Stimulated activated naive CD4-positive, alpha-beta T cell (primary cell): ENCODE measurements around the gene OGG1.

Source experiments
- DNase-seq, 6 experiments: peaks; one replicate each; lab custom pipeline; 2025; lab: John Stamatoyannopoulos, UW

OGG1 gene

GRCh38 chr3:9749645-9750555, at the start of gene OGG1:
OGG1 (plus strand) TSS chr3:9749952; CDS start chr3:9750287, 335 bp downstream.
- peak; percentile 91 to 94 (median 92) for DNase-seq

DNA sequence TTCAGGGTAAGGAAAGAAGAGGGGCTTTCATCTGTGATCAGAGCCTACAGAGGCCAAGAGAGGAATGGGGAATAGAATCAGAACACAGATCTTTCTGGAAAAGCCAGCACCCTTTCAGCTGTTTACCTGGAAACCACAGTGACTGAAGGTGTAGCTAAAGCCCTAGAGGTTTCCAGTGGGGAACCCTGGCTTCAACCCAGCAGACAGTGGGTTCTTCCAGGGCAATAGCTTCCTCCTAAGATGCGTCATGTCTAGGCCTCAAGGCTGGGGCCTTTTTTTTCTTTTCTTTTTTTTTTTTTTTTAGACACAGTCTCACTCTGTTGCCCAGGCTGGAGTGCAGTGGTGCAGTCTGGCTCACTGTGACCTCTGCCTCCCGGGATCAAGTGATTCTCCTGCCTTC, 49.2 kb upstream of the OGG1 start:
- no peak for DNase-seq

DNA sequence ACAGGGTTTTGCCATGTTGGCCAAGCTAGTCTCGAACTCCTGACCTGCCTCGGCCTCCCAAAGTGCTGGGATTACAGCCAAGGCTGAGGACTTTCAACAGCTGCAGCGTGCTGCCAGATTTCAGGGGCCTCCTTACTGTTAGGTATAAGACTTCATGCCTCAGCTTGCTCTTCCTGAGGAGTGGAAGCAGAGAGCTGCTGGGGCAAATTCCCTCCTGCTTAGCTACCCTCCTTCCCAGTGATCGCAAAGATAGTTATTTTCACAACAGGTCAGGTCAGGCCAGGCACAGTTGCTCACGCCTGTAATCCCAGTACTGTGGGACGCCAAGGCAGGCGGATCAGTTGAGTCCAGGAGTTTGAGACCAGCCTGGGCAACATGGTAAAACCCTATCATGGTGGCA, 48.7 kb upstream of the OGG1 start:
- no peak for DNase-seq

- DNase-seq = no peak
Observed at GRCh38 chr3:9701711-9702110, 48.0 kb upstream of the OGG1 start.

DNA sequence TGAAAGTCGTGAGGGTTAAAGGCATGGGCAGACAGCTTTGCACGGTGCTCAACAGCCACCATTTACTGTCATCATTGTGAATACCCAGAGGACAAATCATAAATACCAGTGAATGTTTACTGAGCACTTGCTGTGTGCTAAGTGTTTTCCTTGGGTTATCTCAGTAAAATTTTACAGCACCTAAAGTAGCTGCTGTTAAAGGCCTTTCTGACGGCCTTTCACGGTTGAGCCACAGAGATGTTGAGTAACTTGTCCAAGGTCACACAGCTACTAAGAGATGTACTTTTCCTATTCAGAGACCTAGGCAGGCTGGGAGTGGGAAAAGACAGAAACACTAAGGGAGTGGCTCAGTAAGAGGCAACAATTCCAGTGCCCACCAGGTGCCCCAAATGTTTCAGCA, 46.5 kb upstream of the OGG1 start:
- DNase-seq = no peak

DNA sequence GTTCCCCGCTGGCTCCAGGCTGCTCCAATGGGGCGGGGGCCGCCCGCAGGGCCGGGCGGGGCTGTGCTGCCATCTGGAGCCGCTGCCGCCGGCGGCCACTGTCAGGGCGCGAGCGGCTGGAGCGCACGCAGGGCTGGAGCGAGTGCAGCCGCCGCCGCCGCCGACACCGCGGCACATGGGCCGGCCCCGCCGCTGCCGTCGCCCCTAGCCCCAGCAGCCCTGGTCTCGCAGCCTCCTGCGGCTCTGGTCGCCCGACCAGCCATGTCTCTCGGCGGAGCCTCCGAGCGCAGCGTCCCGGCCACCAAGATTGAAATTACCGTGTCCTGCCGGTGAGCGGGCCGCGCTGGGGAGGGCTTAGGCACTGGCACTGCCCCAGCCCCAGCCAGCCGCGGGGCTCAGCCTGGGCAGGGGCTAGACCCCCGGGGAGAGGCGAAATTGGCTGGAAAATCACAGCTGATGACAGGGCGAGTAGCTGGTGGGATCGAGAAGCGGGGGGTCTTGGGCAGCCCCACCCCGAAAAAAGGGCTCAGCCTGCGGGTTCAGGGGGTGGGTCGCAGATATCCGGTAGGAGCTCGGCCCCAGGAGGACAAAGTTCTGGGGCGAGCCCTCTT, 45.9 kb upstream of the OGG1 start, which contains the start of gene CPNE9:
CPNE9 (plus strand) TSS at position 98 of the 611 bp plus-strand sequence; CDS start at position 262, 164 bp downstream.
- no peak for DNase-seq

DNA sequence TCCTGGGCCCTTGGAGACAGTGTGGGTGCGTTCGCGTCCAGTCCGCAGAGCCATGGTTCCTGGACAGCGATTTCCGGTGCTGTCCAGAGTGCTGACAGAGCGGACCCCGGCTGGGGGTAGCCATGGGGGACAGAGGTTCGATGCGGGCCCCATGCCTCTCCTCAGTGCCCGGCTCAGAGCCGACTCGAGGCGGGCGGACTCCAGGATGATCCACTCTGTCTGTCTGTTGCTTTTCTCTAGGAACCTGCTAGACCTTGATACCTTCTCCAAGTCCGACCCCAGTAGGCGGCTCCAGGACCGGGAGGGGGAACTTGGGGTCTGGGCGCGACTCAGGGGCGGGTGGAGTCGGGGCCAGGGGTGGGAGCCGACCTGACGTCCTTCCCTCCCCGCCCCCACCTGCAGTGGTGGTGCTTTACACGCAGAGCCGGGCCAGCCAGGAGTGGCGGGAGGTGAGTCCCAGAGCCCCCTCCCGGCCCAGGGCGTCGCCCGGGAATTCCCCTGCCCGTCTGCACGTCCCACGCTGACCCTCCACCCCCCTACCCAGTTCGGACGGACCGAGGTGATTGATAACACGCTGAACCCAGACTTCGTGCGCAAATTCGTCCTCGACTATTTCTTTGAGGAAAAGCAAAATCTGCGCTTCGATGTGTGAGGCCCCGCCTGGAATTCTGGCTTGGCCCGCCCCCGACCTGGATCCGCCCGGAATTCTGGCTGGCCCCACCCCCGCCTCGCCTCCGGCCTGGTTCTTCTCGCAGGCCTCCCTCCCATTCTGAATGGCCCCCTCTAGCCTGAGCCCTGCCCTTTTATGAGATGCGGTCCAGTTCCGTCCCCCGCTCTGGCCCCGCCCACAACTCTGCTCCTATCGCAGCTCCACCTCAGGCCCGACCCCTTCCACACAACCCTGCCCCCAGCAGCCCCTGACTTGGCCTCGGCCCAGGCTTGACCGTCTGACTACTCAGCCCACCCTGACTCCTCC, 45.1 kb upstream of the OGG1 start:
- DNase-seq = peak in 2 of 6 experiments; percentile 11 to 13

- DNase-seq = no peak
Observed at GRCh38 chr3:9710174-9710739, 39.5 kb upstream of the OGG1 start.

DNA sequence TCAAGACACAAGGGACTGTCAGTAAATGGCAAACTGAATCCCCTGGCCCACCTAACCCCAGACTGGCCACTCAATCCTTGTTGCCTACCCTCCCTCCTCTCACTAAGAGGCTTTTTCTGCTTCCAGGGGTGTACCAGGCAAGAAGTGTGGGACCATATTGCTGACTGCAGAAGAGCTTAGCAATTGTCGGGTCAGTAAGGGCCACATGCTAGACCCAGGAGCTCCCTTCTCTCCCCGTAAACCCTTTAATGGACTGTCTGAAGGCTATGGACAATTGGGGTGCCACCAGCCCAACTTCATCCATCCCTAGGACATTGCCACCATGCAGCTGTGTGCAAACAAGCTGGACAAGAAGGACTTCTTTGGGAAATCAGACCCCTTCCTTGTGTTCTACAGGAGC, 37.3 kb upstream of the OGG1 start:
- no peak for DNase-seq

DNA sequence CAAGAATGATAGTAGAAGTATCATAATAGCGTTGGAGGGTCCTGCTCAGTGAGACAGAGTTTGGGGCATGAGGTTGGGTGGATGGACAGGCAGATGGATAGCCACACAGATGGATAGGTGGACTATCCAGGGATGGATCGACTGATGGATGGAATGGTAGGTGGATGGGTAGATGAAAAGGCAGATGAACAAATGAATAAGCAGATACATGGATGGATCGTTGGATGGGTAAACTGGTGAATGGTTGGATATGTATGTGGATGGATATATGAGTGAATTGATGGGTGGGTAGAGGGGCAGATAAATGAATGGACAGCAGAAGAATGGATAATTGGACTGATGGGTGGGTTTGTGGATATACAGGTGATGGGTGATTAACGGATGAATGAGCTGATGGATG, 36.6 kb upstream of the OGG1 start:
- DNase-seq = no peak

- no peak for DNase-seq
Observed at GRCh38 chr3:9715136-9715535, 34.6 kb upstream of the OGG1 start.

DNA sequence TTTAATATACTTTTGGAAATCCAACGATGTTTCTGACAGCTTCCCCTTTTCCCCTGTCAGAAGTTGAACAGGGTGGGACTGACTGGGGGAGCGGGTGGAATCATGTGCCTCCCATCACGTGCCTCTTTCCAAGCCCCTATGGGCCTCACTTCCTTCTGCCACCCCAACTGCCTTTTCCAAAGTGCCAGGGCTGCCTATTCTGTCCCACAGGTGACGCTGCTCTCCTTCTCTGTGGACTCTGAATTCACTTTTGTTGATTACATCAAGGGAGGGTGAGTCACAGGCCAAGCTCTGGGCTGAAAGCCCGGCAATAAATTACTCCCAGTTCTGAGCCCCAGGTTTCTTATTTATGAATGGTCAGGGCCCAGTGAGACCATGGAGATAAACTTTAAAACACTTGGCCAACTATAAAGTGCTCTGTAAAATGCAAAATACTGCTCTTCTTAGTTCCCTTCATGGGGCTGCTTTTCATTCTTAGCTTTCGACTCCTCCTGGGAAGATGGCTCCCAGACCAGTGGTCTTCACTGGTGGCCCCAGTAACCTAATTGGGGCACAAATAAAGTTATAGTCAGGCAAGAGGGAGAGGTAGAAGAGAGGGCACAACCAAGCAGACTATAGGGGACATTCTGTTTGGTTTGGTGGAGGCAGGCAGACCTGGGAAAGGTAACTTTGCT, 33.9 kb upstream of the OGG1 start:
- DNase-seq = no peak

DNA sequence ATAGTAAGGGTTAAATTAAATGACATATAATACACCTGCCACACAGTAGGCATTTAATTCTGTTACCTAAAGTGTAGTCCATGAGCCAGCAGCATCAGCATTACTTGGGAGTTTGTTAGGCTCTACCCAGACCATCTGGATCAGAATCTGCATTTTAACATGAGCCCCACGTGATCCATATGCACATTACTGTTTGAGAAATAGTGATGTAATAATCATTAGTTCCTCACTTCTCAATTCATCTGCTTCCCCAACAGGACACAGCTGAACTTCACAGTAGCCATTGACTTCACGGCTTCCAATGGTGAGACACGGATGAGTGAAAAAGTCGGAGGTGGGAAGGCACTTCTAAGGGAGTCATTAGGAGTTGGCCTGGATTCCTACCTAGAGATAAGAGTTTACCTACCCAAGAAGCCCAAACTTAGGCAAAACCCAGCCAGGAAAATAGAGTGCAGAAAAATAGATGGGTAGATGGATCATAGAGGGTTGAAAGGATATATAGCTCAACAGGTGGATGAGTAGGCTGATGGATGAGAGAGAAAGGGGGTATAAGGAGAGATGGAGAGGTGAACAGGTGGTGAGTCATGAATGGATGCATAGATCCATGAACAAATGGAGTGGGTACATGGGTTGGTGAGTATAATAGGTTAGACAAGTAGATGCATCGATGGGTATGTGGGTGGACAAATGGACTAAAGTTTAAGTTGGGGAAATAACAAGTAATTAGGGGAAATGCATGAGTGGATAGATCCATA, 32.8 kb upstream of the OGG1 start:
- DNase-seq = no peak

DNA sequence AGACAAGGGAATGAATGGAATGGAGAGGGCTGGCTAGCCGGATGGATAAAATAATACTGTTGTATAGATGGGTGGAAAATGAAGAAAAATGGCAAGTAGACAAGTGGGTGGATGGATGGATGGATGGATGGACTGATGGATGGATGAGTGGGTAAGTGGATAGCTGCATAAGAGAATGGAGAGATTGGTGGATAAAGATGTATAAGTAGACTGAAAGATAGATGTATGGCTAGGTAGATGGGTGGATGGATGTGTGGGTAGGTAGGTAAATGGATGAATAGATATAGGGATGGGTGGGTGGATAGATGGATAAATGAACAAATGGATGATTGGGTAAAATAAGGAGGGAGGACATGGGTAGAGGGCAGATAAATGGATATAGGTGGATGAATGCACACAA, 32.2 kb upstream of the OGG1 start:
- DNase-seq = no peak

GRCh38 chr3:9718118-9718517, 31.6 kb upstream of the OGG1 start:
- DNase-seq = peak in 1 of 6 experiments; percentile 11

- DNase-seq = no peak
Observed at GRCh38 chr3:9721015-9721699, 28.6 kb upstream of the OGG1 start.

DNA sequence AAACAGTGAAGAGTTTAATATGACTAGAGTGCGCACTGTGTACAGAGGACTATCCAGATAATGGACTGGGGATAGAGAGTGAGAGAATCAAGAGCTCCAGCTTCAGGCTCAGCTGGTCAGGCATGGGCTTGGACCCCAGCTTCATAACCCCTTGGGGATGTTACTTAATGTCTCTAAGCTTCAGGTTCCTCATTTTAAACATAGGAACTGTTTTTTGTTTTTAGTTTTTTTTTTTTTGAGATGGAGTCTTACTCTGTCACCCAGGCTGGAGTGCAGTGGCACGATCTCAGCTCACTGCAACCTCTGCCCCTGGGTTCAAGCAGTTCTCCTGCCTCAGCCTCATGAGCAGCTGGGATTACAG, 28.1 kb upstream of the OGG1 start:
- no peak for DNase-seq

- no peak for DNase-seq
Observed at GRCh38 chr3:9725775-9726515, 23.8 kb upstream of the OGG1 start.

- peak; percentile 39 to 76 (median 48) for DNase-seq
Observed at GRCh38 chr3:9727041-9727595, 22.6 kb upstream of the OGG1 start.
